Liver (tissue), 9 donors: ENCODE measurements around the gene SENP7. TPM values are rescaled to one million over a fixed set of nuclear protein-coding genes. Genes with fewer than 3 reads are reported as not detected.
"Not testable (repeated sequence)": the region's sequence is repeated elsewhere in the genome, so short reads cannot be mapped to it uniquely, and the experiment has no call there.

Experiments used
- DNase-seq: peaks from one replicate; pipeline ENCODE4 v3.0.0-alpha.2; 2017; ENCODE audit warnings: low spot score
- H3K27ac ChIP-seq, 2 donors: one replicate each; pipeline ENCODE4 v1.7.0; 2013; ENCODE audit warnings: inconsistent platforms in 2 of 2, low read length in 2 of 2, control low read depth in 1 of 2, low read depth in 1 of 2, mild to moderate bottlenecking in 1 of 2
- H3K27me3 ChIP-seq, 4 donors: one replicate each; pipeline versions ENCODE4 v1.6.1 to v1.7.0; 2013; ENCODE audit warnings: low read length in 3 of 4, inconsistent platforms in 1 of 4, mild to moderate bottlenecking in 1 of 4, moderate library complexity in 1 of 4; ENCODE audit not compliant: control insufficient read depth in 4 of 4, insufficient read depth in 4 of 4
- H3K36me3 ChIP-seq, 4 donors: one replicate each; pipeline versions ENCODE4 v1.6.1 to v1.7.0; 2013; ENCODE audit warnings: low read length in 3 of 4, mild to moderate bottlenecking in 3 of 4, low read depth in 1 of 4, moderate library complexity in 1 of 4; ENCODE audit not compliant: control insufficient read depth in 4 of 4, insufficient read depth in 3 of 4
- H3K4me1 ChIP-seq, 4 donors: one replicate each; pipeline versions ENCODE4 v1.6.1 to v1.7.0; 2013; ENCODE audit warnings: low read length in 3 of 4, mild to moderate bottlenecking in 3 of 4, moderate library complexity in 1 of 4; ENCODE audit not compliant: control insufficient read depth in 4 of 4, insufficient read depth in 4 of 4
- H3K4me3 ChIP-seq, 3 donors: one replicate each; pipeline versions ENCODE4 v1.6.1 to v1.7.0; 2013; ENCODE audit warnings: low read length in 3 of 3, control low read depth in 1 of 3, low read depth in 1 of 3, mild to moderate bottlenecking in 1 of 3
- H3K9ac ChIP-seq, 2 donors: one replicate each; pipeline ENCODE4 v1.7.0; 2013; ENCODE audit warnings: low read length in 2 of 2, mild to moderate bottlenecking in 2 of 2, moderate library complexity in 2 of 2, control low read depth in 1 of 2, low read depth in 1 of 2
- H3K9me3 ChIP-seq, 4 donors: one replicate each; pipeline versions ENCODE4 v1.6.1 to v1.7.0; 2013; ENCODE audit warnings: low read length in 3 of 4; ENCODE audit not compliant: control insufficient read depth in 4 of 4
- ATF3 ChIP-seq: IDR thresholded peaks from 2 replicates; pipeline ENCODE4 v1.6.1; 2016; ENCODE audit warnings: antibody characterized with exemption
- EGR1 ChIP-seq, 2 donors: IDR thresholded peaks; 2 replicates each; pipeline ENCODE4 v1.6.1; 2016 to 2018; ENCODE audit warnings: antibody characterized with exemption in 2 of 2, low read depth in 2 of 2
- FOXA2 ChIP-seq: IDR thresholded peaks from 2 replicates; pipeline ENCODE4 v1.6.1; 2016; ENCODE audit warnings: antibody characterized with exemption
- GABPA ChIP-seq, 2 donors: IDR thresholded peaks in 1 of 2; conservative IDR thresholded peaks in 1 of 2; 2 replicates each; pipeline ENCODE4 v1.6.1; 2016; ENCODE audit warnings: antibody characterized with exemption in 2 of 2, mild to moderate bottlenecking in 1 of 2, moderate library complexity in 1 of 2
- HNF4A ChIP-seq, 2 donors: conservative IDR thresholded peaks; 2 replicates each; pipeline ENCODE4 v1.6.1; 2016; ENCODE audit warnings: antibody characterized with exemption in 2 of 2, mild to moderate bottlenecking in 2 of 2
- HNF4G ChIP-seq: IDR thresholded peaks from 2 replicates; pipeline ENCODE4 v1.6.1; 2016; ENCODE audit warnings: antibody characterized with exemption
- JUND ChIP-seq, 2 donors: IDR thresholded peaks; 2 replicates each; pipeline ENCODE4 v1.6.1; 2016; ENCODE audit warnings: antibody characterized with exemption in 2 of 2
- NR2F2 ChIP-seq: IDR thresholded peaks from 2 replicates; pipeline ENCODE4 v1.6.1; 2016; ENCODE audit warnings: antibody characterized with exemption
- RAD21 ChIP-seq, 2 donors: IDR thresholded peaks; 2 replicates each; pipeline ENCODE4 v1.6.1; 2016; ENCODE audit warnings: antibody characterized with exemption in 2 of 2, mild to moderate bottlenecking in 2 of 2
- REST ChIP-seq: IDR thresholded peaks from 2 replicates; pipeline ENCODE4 v1.6.1; 2016; ENCODE audit warnings: antibody characterized with exemption, mild to moderate bottlenecking
- RXRA ChIP-seq, 2 donors: IDR thresholded peaks; 2 replicates each; pipeline ENCODE4 v1.6.1; 2017 to 2018; ENCODE audit warnings: antibody characterized with exemption in 2 of 2, mild to moderate bottlenecking in 1 of 2
- TAF1 ChIP-seq: conservative IDR thresholded peaks from 2 replicates; pipeline ENCODE4 v1.6.1; 2016; ENCODE audit warnings: antibody characterized with exemption, mild to moderate bottlenecking
- YY1 ChIP-seq: IDR thresholded peaks from 2 replicates; pipeline ENCODE4 v1.6.1; 2016; ENCODE audit warnings: antibody characterized with exemption, mild to moderate bottlenecking
- WGBS: extraction: QIAGEN DNeasy Blood & Tissue Kit; methylation state at CpG from one replicate; pipeline ENCODE4 v1.1.7; 2013; 5-methylcytosine and 5-hydroxymethylcytosine counted together
- polyA plus RNA-seq, 2 donors: library from polyadenylated mRNA; stranded (reverse) in 1 of 2; unstranded in 1 of 2; fragments of 200-250 nt in 1 of 2; fragments of >200 nt in 1 of 2; fragmentation: Nextera tagmentation in 1 of 2; extraction: Ambion mirVana in 1 of 2; gene quantifications; one replicate each; pipeline versions ENCODE4 v1.2.1 to v1.2.3, GENCODE V29; 2013 to 2015
- total RNA-seq, 2 donors: library from RNA; depleted of rRNA; stranded (reverse); fragments of >200 nt; gene quantifications; one replicate each; pipeline ENCODE4 v1.2.3, GENCODE V29; 2014
- donor health status: healthy.
- donor health status: healthy.
- donor health status: healthy.
- donor health status: healthy.
- donor health status: healthy.

SENP7 gene
- total and polyA plus RNA-seq, 4 donors = 1.9 to 18.5 (median 6.8) TPM

- H3K9me3 ChIP-seq = no peaks in the 10 kb centered on the region
- peaks cover 0 to 6% (median 0%) of the 10 kb centered on the region in 4 donors for H3K27me3 ChIP-seq
- H3K36me3 ChIP-seq = no peaks in the 10 kb centered on the region
- DNase-seq = no peak
- H3K4me1 ChIP-seq = no peaks in the 10 kb centered on the region
- WGBS = 67% methylated on average over 3 of the region's 3 CpGs
- H3K27ac ChIP-seq = no peak overlapping the region
- no peak overlapping the region for H3K9ac ChIP-seq
- H3K4me3 ChIP-seq = no peak overlapping the region
- no peak for TF ChIP-seq EGR1 (IDR thresholded peaks at IDR 0.05; ENCODE audit: low read depth in 2 of 2)
- no peak for TF ChIP-seq YY1
- TF ChIP-seq RXRA (IDR thresholded peaks at IDR 0.05) = no peak
- TF ChIP-seq JUND (IDR thresholded peaks at IDR 0.05) = no peak
- TF ChIP-seq RAD21 (IDR thresholded peaks at IDR 0.05) = no peak
- TF ChIP-seq ATF3 = no peak
- TF ChIP-seq GABPA (IDR thresholded peaks at IDR 0.05 in 1 of 2, conservative IDR thresholded peaks at IDR 0.05 in 1 of 2) = no peak
- TF ChIP-seq HNF4G = no peak
- no peak for TF ChIP-seq NR2F2
- TF ChIP-seq REST = no peak
- no peak for TF ChIP-seq TAF1
- TF ChIP-seq HNF4A (conservative IDR thresholded peaks at IDR 0.05) = no peak
- TF ChIP-seq FOXA2 = no peak
These were observed 43.1 kb upstream of the SENP7 start for GRCh38 chr3:101556064-101556463.

GRCh38 chr3:101553381-101553780, 40.4 kb upstream of the SENP7 start:
- H3K9ac ChIP-seq, H3K4me3 ChIP-seq, H3K9me3 ChIP-seq, H3K27me3 ChIP-seq, H3K27ac ChIP-seq, H3K36me3 ChIP-seq, DNase-seq, H3K4me1 ChIP-seq: not testable (repeated sequence)
- WGBS = 86% methylated on average over 5 of the region's 5 CpGs

- not testable (repeated sequence) for H3K4me1 ChIP-seq, H3K36me3 ChIP-seq, H3K27me3 ChIP-seq, H3K9ac ChIP-seq, DNase-seq, H3K27ac ChIP-seq, H3K4me3 ChIP-seq, H3K9me3 ChIP-seq
- WGBS = 95% methylated on average over 50 of the region's 50 CpGs
These were observed 38.5 kb upstream of the SENP7 start for GRCh38 chr3:101551359-101552081.
